GM23338 (cell line): Measurements from ENCODE around the gene PIK3IP1.

ENCODE experiments used
- CTCF ChIP-seq, 2 experiments: fragments of 200-600 bp in 1 of 2; sonication (generic) in 1 of 2; conservative IDR thresholded peaks; 2 replicates each; pipeline versions ENCODE4 v1.5.1 to v1.6.1; 2016 to 2017; ENCODE audit warnings: antibody characterized with exemption in 2 of 2, low read depth in 2 of 2, mild to moderate bottlenecking in 2 of 2, moderate library complexity in 1 of 2
- EZH2 ChIP-seq: fragments of 200-600 bp; sonication (generic); IDR thresholded peaks from one replicate; pipeline ENCODE4 v1.8.0; 2017; ENCODE audit warnings: antibody characterized with exemption, mild to moderate bottlenecking, low read depth; ENCODE audit not compliant: unreplicated experiment
- TF ChIP-seq, protein P1 (sequence below): IDR thresholded peaks from one replicate; pipeline ENCODE4 v1.6.1; 2018; ENCODE audit warnings: antibody characterized with exemption; ENCODE audit not compliant: unreplicated experiment

GRCh38 chr22:31328544-31328960 is 36.3 kb upstream of the PIK3IP1 start:
- TF ChIP-seq CTCF (conservative IDR thresholded peaks at IDR 0.05; ENCODE audit: low read depth in 2 of 2): no peak
- TF ChIP-seq, protein P1, sequence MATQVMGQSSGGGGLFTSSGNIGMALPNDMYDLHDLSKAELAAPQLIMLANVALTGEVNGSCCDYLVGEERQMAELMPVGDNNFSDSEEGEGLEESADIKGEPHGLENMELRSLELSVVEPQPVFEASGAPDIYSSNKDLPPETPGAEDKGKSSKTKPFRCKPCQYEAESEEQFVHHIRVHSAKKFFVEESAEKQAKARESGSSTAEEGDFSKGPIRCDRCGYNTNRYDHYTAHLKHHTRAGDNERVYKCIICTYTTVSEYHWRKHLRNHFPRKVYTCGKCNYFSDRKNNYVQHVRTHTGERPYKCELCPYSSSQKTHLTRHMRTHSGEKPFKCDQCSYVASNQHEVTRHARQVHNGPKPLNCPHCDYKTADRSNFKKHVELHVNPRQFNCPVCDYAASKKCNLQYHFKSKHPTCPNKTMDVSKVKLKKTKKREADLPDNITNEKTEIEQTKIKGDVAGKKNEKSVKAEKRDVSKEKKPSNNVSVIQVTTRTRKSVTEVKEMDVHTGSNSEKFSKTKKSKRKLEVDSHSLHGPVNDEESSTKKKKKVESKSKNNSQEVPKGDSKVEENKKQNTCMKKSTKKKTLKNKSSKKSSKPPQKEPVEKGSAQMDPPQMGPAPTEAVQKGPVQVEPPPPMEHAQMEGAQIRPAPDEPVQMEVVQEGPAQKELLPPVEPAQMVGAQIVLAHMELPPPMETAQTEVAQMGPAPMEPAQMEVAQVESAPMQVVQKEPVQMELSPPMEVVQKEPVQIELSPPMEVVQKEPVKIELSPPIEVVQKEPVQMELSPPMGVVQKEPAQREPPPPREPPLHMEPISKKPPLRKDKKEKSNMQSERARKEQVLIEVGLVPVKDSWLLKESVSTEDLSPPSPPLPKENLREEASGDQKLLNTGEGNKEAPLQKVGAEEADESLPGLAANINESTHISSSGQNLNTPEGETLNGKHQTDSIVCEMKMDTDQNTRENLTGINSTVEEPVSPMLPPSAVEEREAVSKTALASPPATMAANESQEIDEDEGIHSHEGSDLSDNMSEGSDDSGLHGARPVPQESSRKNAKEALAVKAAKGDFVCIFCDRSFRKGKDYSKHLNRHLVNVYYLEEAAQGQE: no peak
- no peak for TF ChIP-seq EZH2
